Measurements from ENCODE around the gene ARID1B. TPM values are rescaled to one million over a fixed set of nuclear protein-coding genes. Genes with fewer than 3 reads are reported as not detected.
"Not testable (repeated sequence)": the region's sequence is repeated elsewhere in the genome, so short reads cannot be mapped to it uniquely, and the experiment has no call there.

ARID1B gene
- total RNA-seq, 1 experiment from 2014 or later = 58.8 TPM

DNA sequence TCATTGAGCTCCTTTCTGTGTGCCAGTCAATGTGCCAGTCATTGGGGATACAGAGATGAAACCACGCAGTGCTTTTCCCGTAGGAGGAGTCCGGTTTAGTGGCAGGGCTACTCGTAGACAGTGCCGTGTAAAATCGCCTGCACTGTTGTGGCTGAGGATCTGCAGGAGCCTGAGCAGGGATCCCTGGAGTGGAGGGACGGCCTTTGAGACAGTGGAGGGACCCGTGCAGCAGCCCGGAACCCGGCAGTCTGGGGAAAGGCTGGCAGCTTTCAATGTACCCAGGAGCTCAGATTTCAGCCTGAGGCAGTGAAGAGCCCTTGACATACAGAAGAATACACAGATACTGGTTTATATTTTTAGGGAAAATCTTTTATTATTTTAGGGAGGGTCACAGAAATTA lies 203.3 kb downstream of the ARID1B start:
- TF ChIP-seq, protein P1, sequence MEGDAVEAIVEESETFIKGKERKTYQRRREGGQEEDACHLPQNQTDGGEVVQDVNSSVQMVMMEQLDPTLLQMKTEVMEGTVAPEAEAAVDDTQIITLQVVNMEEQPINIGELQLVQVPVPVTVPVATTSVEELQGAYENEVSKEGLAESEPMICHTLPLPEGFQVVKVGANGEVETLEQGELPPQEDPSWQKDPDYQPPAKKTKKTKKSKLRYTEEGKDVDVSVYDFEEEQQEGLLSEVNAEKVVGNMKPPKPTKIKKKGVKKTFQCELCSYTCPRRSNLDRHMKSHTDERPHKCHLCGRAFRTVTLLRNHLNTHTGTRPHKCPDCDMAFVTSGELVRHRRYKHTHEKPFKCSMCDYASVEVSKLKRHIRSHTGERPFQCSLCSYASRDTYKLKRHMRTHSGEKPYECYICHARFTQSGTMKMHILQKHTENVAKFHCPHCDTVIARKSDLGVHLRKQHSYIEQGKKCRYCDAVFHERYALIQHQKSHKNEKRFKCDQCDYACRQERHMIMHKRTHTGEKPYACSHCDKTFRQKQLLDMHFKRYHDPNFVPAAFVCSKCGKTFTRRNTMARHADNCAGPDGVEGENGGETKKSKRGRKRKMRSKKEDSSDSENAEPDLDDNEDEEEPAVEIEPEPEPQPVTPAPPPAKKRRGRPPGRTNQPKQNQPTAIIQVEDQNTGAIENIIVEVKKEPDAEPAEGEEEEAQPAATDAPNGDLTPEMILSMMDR (IDR thresholded peaks at IDR 0.05; ENCODE audit: insufficient read depth in 1 of 2, low read depth in 1 of 2, low read length in 1 of 2, severe bottlenecking in 1 of 2, unreplicated experiment in 1 of 2) = no peak
- Histone ChIP-seq H3K4me3 (ENCODE audit: low read depth, low read length) (no peak overlapping the region), H3K4me1 (peaks cover 7% of the 10 kb centered on the region; the same call in 1 of the 2 replicates), H3K9me3 (no peaks in the 10 kb centered on the region), H3K36me3 (ENCODE audit: control insufficient read depth, insufficient read depth, low read length) (no peaks in the 10 kb centered on the region), H3K27me3 (replicated peaks; ENCODE audit: control insufficient read depth, insufficient read depth, low read length) (no peaks in the 10 kb centered on the region)
- CTCF ChIA-PET = no interaction called here
- Mint-ChIP-seq H3K27ac (ENCODE audit: unreplicated experiment) (no peak overlapping the region), H3K36me3 (ENCODE audit: insufficient read depth, unreplicated experiment) (peaks cover 4% of the 10 kb centered on the region), H3K9me3 (ENCODE audit: unreplicated experiment) (no peaks in the 10 kb centered on the region), H3K27me3 (ENCODE audit: insufficient read depth, unreplicated experiment) (no peaks in the 10 kb centered on the region), H3K4me3 (ENCODE audit: unreplicated experiment) (no peak overlapping the region), H3K4me1 (ENCODE audit: low read depth, unreplicated experiment) (peaks cover 15% of the 10 kb centered on the region)
- intact Hi-C loops (cut with micrococcal nuclease; ENCODE audit: unreplicated experiment) = no loop called here
- POLR2A ChIA-PET = no interaction called here
- no TSS peak for BruUV-seq (replicated peaks)
- no peak for DNase-seq

DNA sequence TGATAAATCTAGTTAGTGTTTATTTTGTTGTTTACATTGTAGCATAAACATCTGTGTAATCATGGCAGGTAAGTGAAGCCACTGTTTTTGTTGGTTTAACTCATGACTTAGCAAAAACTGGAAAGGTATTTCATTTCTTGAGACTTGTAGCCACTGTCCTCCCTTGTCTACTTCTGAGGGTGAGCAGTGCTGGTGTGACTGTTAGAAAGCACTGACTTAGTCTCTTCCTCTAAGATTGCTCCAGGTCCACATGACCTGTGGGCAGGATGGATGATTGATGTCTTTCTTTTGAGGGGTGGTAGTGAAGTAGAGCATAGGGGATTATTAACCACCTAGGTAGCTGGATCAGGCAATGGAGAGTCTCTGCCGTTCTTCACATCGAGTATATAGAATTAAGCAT lies 203.8 kb downstream of the ARID1B start:
- BruUV-seq (replicated peaks) = no TSS peak
- TF ChIP-seq, protein P1 (IDR thresholded peaks at IDR 0.05; ENCODE audit: insufficient read depth in 1 of 2, low read depth in 1 of 2, low read length in 1 of 2, severe bottlenecking in 1 of 2, unreplicated experiment in 1 of 2) = no peak
- H3K27me3 Mint-ChIP-seq (ENCODE audit: insufficient read depth, unreplicated experiment) = no peaks in the 10 kb centered on the region
- no peaks in the 10 kb centered on the region for H3K9me3 ChIP-seq
- H3K9me3 Mint-ChIP-seq (ENCODE audit: unreplicated experiment) = no peaks in the 10 kb centered on the region
- H3K36me3 Mint-ChIP-seq (ENCODE audit: insufficient read depth, unreplicated experiment) = peaks cover 4% of the 10 kb centered on the region
- POLR2A ChIA-PET = no interaction called here
- CTCF ChIA-PET = no interaction called here
- H3K27ac Mint-ChIP-seq (ENCODE audit: unreplicated experiment) = no peak overlapping the region
- H3K36me3 ChIP-seq (ENCODE audit: control insufficient read depth, insufficient read depth, low read length) = no peaks in the 10 kb centered on the region
- no peak for DNase-seq
- H3K4me1 Mint-ChIP-seq (ENCODE audit: low read depth, unreplicated experiment) = peaks cover 11% of the 10 kb centered on the region
- H3K4me1 ChIP-seq = peaks cover 7% of the 10 kb centered on the region; the same call in 1 of the 2 replicates
- no peaks in the 10 kb centered on the region for H3K27me3 ChIP-seq (replicated peaks; ENCODE audit: control insufficient read depth, insufficient read depth, low read length)
- no peak overlapping the region for H3K4me3 ChIP-seq (ENCODE audit: low read depth, low read length)
- H3K4me3 Mint-ChIP-seq (ENCODE audit: unreplicated experiment) = no peak overlapping the region
- intact Hi-C loops (cut with micrococcal nuclease; ENCODE audit: unreplicated experiment) = no loop called here

DNA sequence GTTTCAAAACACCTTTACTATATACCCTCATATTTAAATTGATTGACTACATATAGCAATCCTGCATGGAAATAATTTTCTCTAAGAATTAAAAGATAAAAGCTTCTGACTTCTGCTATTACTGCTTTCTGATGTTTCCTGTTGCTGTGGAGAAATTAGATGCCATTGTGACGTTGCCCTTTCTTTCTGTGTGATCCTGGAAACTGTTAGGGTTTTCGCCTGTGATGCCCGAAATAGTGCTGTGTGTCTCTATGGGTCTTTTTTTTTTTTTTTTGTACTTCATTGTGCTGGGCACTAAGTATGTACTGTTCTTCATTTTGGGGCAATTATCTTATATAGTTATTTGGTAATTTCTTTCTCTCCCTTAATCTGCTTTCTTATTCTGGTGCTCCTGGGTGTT lies 205.0 kb downstream of the ARID1B start:
- no peak overlapping the region for H3K4me3 ChIP-seq (ENCODE audit: low read depth, low read length)
- H3K9me3 ChIP-seq = no peaks in the 10 kb centered on the region
- Mint-ChIP-seq H3K27ac (ENCODE audit: unreplicated experiment) (no peak overlapping the region), H3K27me3 (ENCODE audit: insufficient read depth, unreplicated experiment) (no peaks in the 10 kb centered on the region), H3K36me3 (ENCODE audit: insufficient read depth, unreplicated experiment) (peaks cover 4% of the 10 kb centered on the region), H3K9me3 (ENCODE audit: unreplicated experiment) (no peaks in the 10 kb centered on the region), H3K4me1 (ENCODE audit: low read depth, unreplicated experiment) (peaks cover 10% of the 10 kb centered on the region), H3K4me3 (ENCODE audit: unreplicated experiment) (no peak overlapping the region)
- CTCF ChIA-PET = no interaction called here
- no TSS peak for BruUV-seq (replicated peaks)
- no peaks in the 10 kb centered on the region for H3K36me3 ChIP-seq (ENCODE audit: control insufficient read depth, insufficient read depth, low read length)
- TF ChIP-seq, protein P1 (IDR thresholded peaks at IDR 0.05; ENCODE audit: insufficient read depth in 1 of 2, low read depth in 1 of 2, low read length in 1 of 2, severe bottlenecking in 1 of 2, unreplicated experiment in 1 of 2) = no peak
- DNase-seq = no peak
- H3K27me3 ChIP-seq (replicated peaks; ENCODE audit: control insufficient read depth, insufficient read depth, low read length) = no peaks in the 10 kb centered on the region
- POLR2A ChIA-PET = no interaction called here
- intact Hi-C loops (cut with micrococcal nuclease; ENCODE audit: unreplicated experiment) = no loop called here
- peaks cover 7% of the 10 kb centered on the region; the same call in 1 of the 2 replicates for H3K4me1 ChIP-seq

DNA sequence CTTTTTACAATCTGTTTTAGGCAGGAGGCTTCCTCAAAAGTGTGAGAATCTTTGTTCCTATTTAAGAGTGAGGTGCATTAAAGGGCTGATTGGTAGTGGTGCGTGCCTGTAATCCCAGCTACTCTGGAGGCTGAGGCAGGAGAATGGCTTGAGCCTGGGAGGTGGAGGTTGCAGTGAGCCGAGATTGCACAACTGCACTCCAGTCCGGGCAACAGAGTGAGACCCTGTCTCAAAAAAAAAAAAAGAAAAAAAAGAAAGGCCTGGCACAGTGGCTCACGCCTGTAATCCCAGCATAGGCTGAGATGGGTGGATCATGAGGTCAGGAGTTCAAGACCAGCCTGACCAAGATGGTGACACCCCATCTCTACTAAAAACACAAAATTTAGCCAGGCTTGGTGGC lies 205.7 kb downstream of the ARID1B start:
- BruUV-seq (replicated peaks); intact Hi-C loops (cut with micrococcal nuclease; ENCODE audit: unreplicated experiment); DNase-seq; H3K36me3 Mint-ChIP-seq (ENCODE audit: insufficient read depth, unreplicated experiment); H3K27me3 ChIP-seq (replicated peaks; ENCODE audit: control insufficient read depth, insufficient read depth, low read length); H3K27me3 Mint-ChIP-seq (ENCODE audit: insufficient read depth, unreplicated experiment); H3K4me3 ChIP-seq (ENCODE audit: low read depth, low read length); H3K9me3 Mint-ChIP-seq (ENCODE audit: unreplicated experiment); CTCF ChIA-PET; POLR2A ChIA-PET; H3K27ac Mint-ChIP-seq (ENCODE audit: unreplicated experiment); H3K36me3 ChIP-seq (ENCODE audit: control insufficient read depth, insufficient read depth, low read length); H3K4me1 ChIP-seq; H3K9me3 ChIP-seq; H3K4me3 Mint-ChIP-seq (ENCODE audit: unreplicated experiment): not testable (repeated sequence)
- H3K4me1 Mint-ChIP-seq (ENCODE audit: low read depth, unreplicated experiment) = peaks cover 12% of the 10 kb centered on the region

Data from Caco-2 (cell line).